NB4 (cell line): Measurements from ENCODE around the gene PNPT1.
"Not testable (repeated sequence)": the region's sequence is repeated elsewhere in the genome, so short reads cannot be mapped to it uniquely, and the experiment has no call there.

Experiments
- MYC ChIP-seq: IDR thresholded peaks from 2 replicates; pipeline ENCODE4 v1.6.1; 2011; ENCODE audit warnings: low read depth, low read length
- POLR2A ChIP-seq: IDR thresholded peaks from 2 replicates; pipeline ENCODE4 v1.6.1; 2011; ENCODE audit warnings: mild to moderate bottlenecking; ENCODE audit not compliant: insufficient read length; ENCODE audit errors: extremely low read depth
- TF ChIP-seq, protein P1 (sequence below): IDR thresholded peaks from one replicate; pipeline ENCODE4 v1.5.1; 2012; ENCODE audit warnings: low read depth, low read length

DNA sequence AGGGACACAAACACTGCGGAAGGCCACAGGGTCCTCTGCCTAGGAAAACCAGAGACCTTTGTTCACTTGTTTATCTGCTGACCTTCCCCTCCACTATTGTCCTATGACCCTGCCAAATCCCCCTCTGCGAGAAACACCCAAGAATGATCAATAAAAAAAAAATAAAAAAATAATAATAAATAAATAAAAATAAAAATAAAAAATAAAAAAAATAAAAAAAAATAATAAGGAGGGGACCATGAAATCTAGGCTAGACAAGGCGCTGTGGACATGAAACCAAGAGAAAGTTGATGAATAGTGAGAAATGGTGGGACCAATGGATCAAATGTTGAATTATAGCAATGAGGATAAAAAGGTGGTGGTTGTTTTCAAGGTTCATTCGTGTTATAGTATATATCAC lies 12.6 kb upstream of the PNPT1 start:
- TF ChIP-seq MYC, POLR2A: not testable (repeated sequence)
- TF ChIP-seq, protein P1, sequence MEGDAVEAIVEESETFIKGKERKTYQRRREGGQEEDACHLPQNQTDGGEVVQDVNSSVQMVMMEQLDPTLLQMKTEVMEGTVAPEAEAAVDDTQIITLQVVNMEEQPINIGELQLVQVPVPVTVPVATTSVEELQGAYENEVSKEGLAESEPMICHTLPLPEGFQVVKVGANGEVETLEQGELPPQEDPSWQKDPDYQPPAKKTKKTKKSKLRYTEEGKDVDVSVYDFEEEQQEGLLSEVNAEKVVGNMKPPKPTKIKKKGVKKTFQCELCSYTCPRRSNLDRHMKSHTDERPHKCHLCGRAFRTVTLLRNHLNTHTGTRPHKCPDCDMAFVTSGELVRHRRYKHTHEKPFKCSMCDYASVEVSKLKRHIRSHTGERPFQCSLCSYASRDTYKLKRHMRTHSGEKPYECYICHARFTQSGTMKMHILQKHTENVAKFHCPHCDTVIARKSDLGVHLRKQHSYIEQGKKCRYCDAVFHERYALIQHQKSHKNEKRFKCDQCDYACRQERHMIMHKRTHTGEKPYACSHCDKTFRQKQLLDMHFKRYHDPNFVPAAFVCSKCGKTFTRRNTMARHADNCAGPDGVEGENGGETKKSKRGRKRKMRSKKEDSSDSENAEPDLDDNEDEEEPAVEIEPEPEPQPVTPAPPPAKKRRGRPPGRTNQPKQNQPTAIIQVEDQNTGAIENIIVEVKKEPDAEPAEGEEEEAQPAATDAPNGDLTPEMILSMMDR, result not testable (repeated sequence)
